ENCODE data around the gene PRIM2. TPM values are rescaled to one million over a fixed set of nuclear protein-coding genes. Genes with fewer than 3 reads are reported as not detected.
"Not testable (repeated sequence)": the region's sequence is repeated elsewhere in the genome, so short reads cannot be mapped to it uniquely, and the experiment has no call there.

PRIM2 gene
- total RNA-seq, 1 experiment from 2014 or later = 45.2 TPM

GRCh38 chr6:57352596-57352995 is 35.2 kb downstream of the PRIM2 start:
- CTCF ChIA-PET = not testable (repeated sequence)

GRCh38 chr6:57358319-57358718 is 40.9 kb downstream of the PRIM2 start:
- H3K27ac ChIP-seq (ENCODE audit: low read depth, low read length, poor library complexity, severe bottlenecking); BruUV-seq (replicated peaks); intact Hi-C loops (cut with micrococcal nuclease; ENCODE audit: unreplicated experiment); H3K4me3 ChIP-seq (ENCODE audit: low read depth, low read length, poor library complexity, severe bottlenecking); POLR2A ChIA-PET (ENCODE audit: low non-redundant PET); H3K36me3 ChIP-seq (ENCODE audit: insufficient read depth, low read length, poor library complexity, severe bottlenecking); CTCF ChIA-PET; DNase-seq (ENCODE audit: low spot score); H3K9me3 ChIP-seq (ENCODE audit: low read depth, low read length, poor library complexity, severe bottlenecking); H3K27me3 ChIP-seq (replicated peaks; ENCODE audit: insufficient read depth, low read depth, low read length, poor library complexity); H3K4me1 ChIP-seq (ENCODE audit: insufficient read depth, low read length, poor library complexity, severe bottlenecking): not testable (repeated sequence)

More at GRCh38 chr6:57352596-57352995, 35.2 kb downstream of the PRIM2 start:
- H3K36me3 ChIP-seq (ENCODE audit: insufficient read depth, low read length, poor library complexity, severe bottlenecking); DNase-seq (ENCODE audit: low spot score); H3K27ac ChIP-seq (ENCODE audit: low read depth, low read length, poor library complexity, severe bottlenecking); H3K4me1 ChIP-seq (ENCODE audit: insufficient read depth, low read length, poor library complexity, severe bottlenecking); intact Hi-C loops (cut with micrococcal nuclease; ENCODE audit: unreplicated experiment); BruUV-seq (replicated peaks); POLR2A ChIA-PET (ENCODE audit: low non-redundant PET); H3K4me3 ChIP-seq (ENCODE audit: low read depth, low read length, poor library complexity, severe bottlenecking); H3K27me3 ChIP-seq (replicated peaks; ENCODE audit: insufficient read depth, low read depth, low read length, poor library complexity); H3K9me3 ChIP-seq (ENCODE audit: low read depth, low read length, poor library complexity, severe bottlenecking): not testable (repeated sequence)

- DNase-seq (ENCODE audit: low spot score); CTCF ChIA-PET; H3K27ac ChIP-seq (ENCODE audit: low read depth, low read length, poor library complexity, severe bottlenecking); H3K27me3 ChIP-seq (replicated peaks; ENCODE audit: insufficient read depth, low read depth, low read length, poor library complexity); H3K36me3 ChIP-seq (ENCODE audit: insufficient read depth, low read length, poor library complexity, severe bottlenecking); H3K4me3 ChIP-seq (ENCODE audit: low read depth, low read length, poor library complexity, severe bottlenecking); POLR2A ChIA-PET (ENCODE audit: low non-redundant PET); BruUV-seq (replicated peaks); H3K9me3 ChIP-seq (ENCODE audit: low read depth, low read length, poor library complexity, severe bottlenecking); intact Hi-C loops (cut with micrococcal nuclease; ENCODE audit: unreplicated experiment); H3K4me1 ChIP-seq (ENCODE audit: insufficient read depth, low read length, poor library complexity, severe bottlenecking): not testable (repeated sequence)
Measured at GRCh38 chr6:57359766-57360165, 42.3 kb downstream of the PRIM2 start.

GRCh38 chr6:57362340-57362739 is 44.9 kb downstream of the PRIM2 start:
- H3K4me1 ChIP-seq (ENCODE audit: insufficient read depth, low read length, poor library complexity, severe bottlenecking); H3K27me3 ChIP-seq (replicated peaks; ENCODE audit: insufficient read depth, low read depth, low read length, poor library complexity); H3K36me3 ChIP-seq (ENCODE audit: insufficient read depth, low read length, poor library complexity, severe bottlenecking); H3K27ac ChIP-seq (ENCODE audit: low read depth, low read length, poor library complexity, severe bottlenecking); CTCF ChIA-PET; H3K9me3 ChIP-seq (ENCODE audit: low read depth, low read length, poor library complexity, severe bottlenecking); BruUV-seq (replicated peaks); intact Hi-C loops (cut with micrococcal nuclease; ENCODE audit: unreplicated experiment); POLR2A ChIA-PET (ENCODE audit: low non-redundant PET); H3K4me3 ChIP-seq (ENCODE audit: low read depth, low read length, poor library complexity, severe bottlenecking): not testable (repeated sequence)
- peak; percentile 3 for DNase-seq (ENCODE audit: low spot score)

- H3K4me3 ChIP-seq (ENCODE audit: low read depth, low read length, poor library complexity, severe bottlenecking); H3K9me3 ChIP-seq (ENCODE audit: low read depth, low read length, poor library complexity, severe bottlenecking); POLR2A ChIA-PET (ENCODE audit: low non-redundant PET); CTCF ChIA-PET; intact Hi-C loops (cut with micrococcal nuclease; ENCODE audit: unreplicated experiment); H3K27ac ChIP-seq (ENCODE audit: low read depth, low read length, poor library complexity, severe bottlenecking); BruUV-seq (replicated peaks); H3K36me3 ChIP-seq (ENCODE audit: insufficient read depth, low read length, poor library complexity, severe bottlenecking); H3K27me3 ChIP-seq (replicated peaks; ENCODE audit: insufficient read depth, low read depth, low read length, poor library complexity); H3K4me1 ChIP-seq (ENCODE audit: insufficient read depth, low read length, poor library complexity, severe bottlenecking): not testable (repeated sequence)
- DNase-seq (ENCODE audit: low spot score) = peak; percentile 52
Measured at GRCh38 chr6:57365076-57365583, 47.7 kb downstream of the PRIM2 start.

- H3K4me3 ChIP-seq (ENCODE audit: low read depth, low read length, poor library complexity, severe bottlenecking); H3K27ac ChIP-seq (ENCODE audit: low read depth, low read length, poor library complexity, severe bottlenecking); POLR2A ChIA-PET (ENCODE audit: low non-redundant PET); H3K27me3 ChIP-seq (replicated peaks; ENCODE audit: insufficient read depth, low read depth, low read length, poor library complexity); DNase-seq (ENCODE audit: low spot score); CTCF ChIA-PET; H3K9me3 ChIP-seq (ENCODE audit: low read depth, low read length, poor library complexity, severe bottlenecking); intact Hi-C loops (cut with micrococcal nuclease; ENCODE audit: unreplicated experiment); H3K36me3 ChIP-seq (ENCODE audit: insufficient read depth, low read length, poor library complexity, severe bottlenecking); BruUV-seq (replicated peaks); H3K4me1 ChIP-seq (ENCODE audit: insufficient read depth, low read length, poor library complexity, severe bottlenecking): not testable (repeated sequence)
Measured at GRCh38 chr6:57368965-57369731, 51.7 kb downstream of the PRIM2 start.

- BruUV-seq (replicated peaks); CTCF ChIA-PET: not testable (repeated sequence)
Measured at GRCh38 chr6:57371779-57372178, 54.3 kb downstream of the PRIM2 start.

GRCh38 chr6:57374764-57375163 is 57.3 kb downstream of the PRIM2 start:
- intact Hi-C loops (cut with micrococcal nuclease; ENCODE audit: unreplicated experiment); H3K4me3 ChIP-seq (ENCODE audit: low read depth, low read length, poor library complexity, severe bottlenecking); H3K9me3 ChIP-seq (ENCODE audit: low read depth, low read length, poor library complexity, severe bottlenecking); POLR2A ChIA-PET (ENCODE audit: low non-redundant PET); BruUV-seq (replicated peaks); H3K27ac ChIP-seq (ENCODE audit: low read depth, low read length, poor library complexity, severe bottlenecking); H3K36me3 ChIP-seq (ENCODE audit: insufficient read depth, low read length, poor library complexity, severe bottlenecking); H3K27me3 ChIP-seq (replicated peaks; ENCODE audit: insufficient read depth, low read depth, low read length, poor library complexity); H3K4me1 ChIP-seq (ENCODE audit: insufficient read depth, low read length, poor library complexity, severe bottlenecking); DNase-seq (ENCODE audit: low spot score); CTCF ChIA-PET: not testable (repeated sequence)

More at GRCh38 chr6:57371779-57372178, 54.3 kb downstream of the PRIM2 start:
- H3K27ac ChIP-seq (ENCODE audit: low read depth, low read length, poor library complexity, severe bottlenecking); H3K27me3 ChIP-seq (replicated peaks; ENCODE audit: insufficient read depth, low read depth, low read length, poor library complexity); H3K36me3 ChIP-seq (ENCODE audit: insufficient read depth, low read length, poor library complexity, severe bottlenecking); H3K4me1 ChIP-seq (ENCODE audit: insufficient read depth, low read length, poor library complexity, severe bottlenecking); intact Hi-C loops (cut with micrococcal nuclease; ENCODE audit: unreplicated experiment); POLR2A ChIA-PET (ENCODE audit: low non-redundant PET); H3K9me3 ChIP-seq (ENCODE audit: low read depth, low read length, poor library complexity, severe bottlenecking); DNase-seq (ENCODE audit: low spot score); H3K4me3 ChIP-seq (ENCODE audit: low read depth, low read length, poor library complexity, severe bottlenecking): not testable (repeated sequence)
